Activated T-helper 17 cell treated with anti-CD3 and anti-CD28 coated beads, Interleukin-2, amount 50 U/mL, for 72 hours (primary cell): ENCODE data around the gene FAM221B. TPM values are rescaled to one million over a fixed set of nuclear protein-coding genes. Genes with fewer than 3 reads are reported as not detected.

Source experiments
- ATAC-seq: fragments of 150-1000 bp; cut with Tn5 transposase; replicated peaks from 2 replicates; pipeline ENCODE4 v1.10.0; 2021; ENCODE audit warnings: mild to moderate bottlenecking, moderate library complexity
- H3K27ac Mint-ChIP-seq: one replicate; pipeline ENCODE4 v1.8.0; 2022; ENCODE audit warnings: mixed read lengths
- H3K27me3 Mint-ChIP-seq: one replicate; pipeline ENCODE4 v1.8.0; 2022; ENCODE audit warnings: mixed read lengths
- H3K36me3 Mint-ChIP-seq: one replicate; pipeline ENCODE4 v1.8.0; 2022; ENCODE audit warnings: low read depth, mild to moderate bottlenecking, mixed read lengths
- H3K4me1 Mint-ChIP-seq: one replicate; pipeline ENCODE4 v1.8.0; 2022; ENCODE audit warnings: mixed read lengths
- H3K4me3 Mint-ChIP-seq: one replicate; pipeline ENCODE4 v1.8.0; 2022; ENCODE audit warnings: mild to moderate bottlenecking, mixed read lengths
- H3K9me3 Mint-ChIP-seq: one replicate; pipeline ENCODE4 v1.8.0; 2022; ENCODE audit warnings: mixed read lengths
- total RNA-seq, 2 donors: library from RNA; stranded (reverse); gene quantifications; one replicate each; pipeline ENCODE4 v1.2.3, GENCODE V29; 2022

Gene FAM221B
- total RNA-seq, 2 donors from 2014 or later = not detected

DNA sequence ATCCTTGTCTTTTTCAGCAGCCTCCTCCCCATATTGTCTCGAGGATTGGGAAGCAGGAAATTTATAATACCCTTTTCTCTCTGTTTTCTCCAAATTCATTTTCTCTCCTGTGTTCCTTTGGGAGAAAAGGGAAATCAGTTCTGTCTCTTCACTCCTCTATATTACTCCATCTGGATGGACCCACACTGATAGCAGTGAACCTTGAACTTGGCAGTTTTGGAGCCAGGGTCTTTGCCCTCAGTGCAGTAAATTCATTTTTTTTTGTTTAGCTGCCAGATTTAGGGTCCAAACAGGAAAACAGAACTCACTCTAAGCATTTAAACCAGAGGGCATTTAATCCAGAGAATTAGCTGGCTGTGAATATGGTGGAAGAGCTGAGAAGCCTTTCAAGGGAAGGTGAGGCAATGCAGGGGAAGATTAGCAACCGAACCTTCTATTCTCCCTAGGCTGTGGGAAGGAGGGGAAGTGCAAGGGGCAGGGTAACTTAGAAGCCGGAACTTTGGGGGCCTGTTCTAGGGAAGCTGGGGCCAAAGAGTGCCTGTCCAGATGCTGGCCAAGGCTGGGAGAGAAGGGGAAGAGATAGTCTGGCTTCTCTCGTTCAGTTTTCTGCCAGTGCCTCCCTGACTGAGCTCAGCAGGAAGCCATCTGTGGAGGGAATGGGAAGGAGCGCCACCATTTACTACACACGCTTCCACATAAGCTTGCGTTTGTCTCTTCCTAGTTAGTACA is 53.5 kb downstream of the FAM221B start:
- Mint-ChIP-seq H3K27me3 (no peaks in the 10 kb centered on the region), H3K27ac (peak overlapping the region; percentile 68), H3K4me3 (no peak overlapping the region), H3K4me1 (no peaks in the 10 kb centered on the region), H3K36me3 (peaks cover 23% of the 10 kb centered on the region), H3K9me3 (no peaks in the 10 kb centered on the region)
- no peak for ATAC-seq

GRCh38 chr9:35771943-35772342 is 56.6 kb downstream of the FAM221B start:
- Mint-ChIP-seq H3K27me3 (no peaks in the 10 kb centered on the region), H3K4me1 (no peaks in the 10 kb centered on the region), H3K9me3 (no peaks in the 10 kb centered on the region), H3K4me3 (no peak overlapping the region), H3K36me3 (peaks cover 7% of the 10 kb centered on the region), H3K27ac (no peak overlapping the region)
- ATAC-seq = no peak

- H3K27me3 Mint-ChIP-seq = no peaks in the 10 kb centered on the region
- no peak overlapping the region for H3K4me3 Mint-ChIP-seq
Measured at GRCh38 chr9:35771534-35771933, 57.0 kb downstream of the FAM221B start.

GRCh38 chr9:35771075-35771433 is 57.5 kb downstream of the FAM221B start:
- Mint-ChIP-seq H3K9me3 (no peaks in the 10 kb centered on the region), H3K27ac (no peak overlapping the region), H3K4me3 (no peak overlapping the region), H3K4me1 (no peaks in the 10 kb centered on the region), H3K27me3 (no peaks in the 10 kb centered on the region), H3K36me3 (peaks cover 7% of the 10 kb centered on the region)
- no peak for ATAC-seq

More at GRCh38 chr9:35771534-35771933, 57.0 kb downstream of the FAM221B start:
- Mint-ChIP-seq H3K36me3 (peaks cover 7% of the 10 kb centered on the region), H3K4me1 (no peaks in the 10 kb centered on the region), H3K9me3 (no peaks in the 10 kb centered on the region), H3K27ac (no peak overlapping the region)
- no peak for ATAC-seq

DNA sequence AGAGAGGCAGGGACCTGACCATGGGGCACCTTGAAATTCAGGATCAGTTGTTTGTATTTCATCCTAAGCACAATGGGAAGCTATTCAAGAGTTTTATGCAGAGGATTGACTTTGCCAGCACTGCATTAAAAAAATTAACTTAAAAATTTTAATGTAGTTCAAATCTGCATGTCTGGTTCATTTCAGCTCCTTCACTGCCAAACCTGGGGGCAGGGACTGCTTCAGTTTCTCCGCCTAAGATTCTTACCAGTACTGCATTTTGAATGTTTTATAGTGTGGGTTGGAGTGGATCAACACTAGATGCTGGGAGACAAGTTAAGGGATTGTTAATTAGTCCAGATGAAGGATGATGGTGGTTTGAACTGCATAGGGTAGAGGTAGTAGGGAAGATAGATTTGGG is 58.8 kb downstream of the FAM221B start:
- Mint-ChIP-seq H3K36me3 (peaks cover 3% of the 10 kb centered on the region), H3K27ac (no peak overlapping the region), H3K9me3 (no peaks in the 10 kb centered on the region), H3K4me1 (no peaks in the 10 kb centered on the region), H3K27me3 (no peaks in the 10 kb centered on the region), H3K4me3 (no peak overlapping the region)
- no peak for ATAC-seq

DNA sequence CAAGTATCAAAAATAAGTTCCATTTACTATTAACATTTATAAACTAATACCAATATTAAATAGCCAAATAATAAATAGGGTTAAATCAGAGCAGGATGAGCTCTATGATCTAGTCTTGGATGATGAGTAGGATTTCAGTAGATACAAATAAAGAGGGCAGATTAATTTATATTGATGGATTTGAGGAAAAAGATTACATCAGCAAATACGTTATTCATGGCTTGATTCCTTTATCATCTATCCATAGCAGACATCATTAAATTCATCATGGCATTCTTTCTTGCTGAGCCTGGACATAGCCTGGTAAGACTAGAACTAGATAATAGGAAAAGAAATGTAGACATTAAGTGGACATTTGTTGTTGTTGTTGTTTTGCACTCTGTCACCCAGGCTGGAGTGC is 61.1 kb downstream of the FAM221B start:
- H3K27ac Mint-ChIP-seq = no peak overlapping the region
- no peaks in the 10 kb centered on the region for H3K27me3 Mint-ChIP-seq
- H3K4me3 Mint-ChIP-seq = no peak overlapping the region
- no peaks in the 10 kb centered on the region for H3K36me3 Mint-ChIP-seq
- H3K4me1 Mint-ChIP-seq = no peaks in the 10 kb centered on the region
- no peak for ATAC-seq
- no peaks in the 10 kb centered on the region for H3K9me3 Mint-ChIP-seq

GRCh38 chr9:35766997-35767396 is 61.5 kb downstream of the FAM221B start:
- H3K4me3 Mint-ChIP-seq = no peak overlapping the region
- no peaks in the 10 kb centered on the region for H3K36me3 Mint-ChIP-seq
- H3K4me1 Mint-ChIP-seq = no peaks in the 10 kb centered on the region
- H3K9me3 Mint-ChIP-seq = no peaks in the 10 kb centered on the region
- H3K27ac Mint-ChIP-seq = no peak overlapping the region
- ATAC-seq = no peak
- no peaks in the 10 kb centered on the region for H3K27me3 Mint-ChIP-seq

Other genes starting within 250 kb of the FAM221B start
- 10 to 100 TPM; 23.5 to 39.0 TPM for gene TESK1, start 223.5 kb downstream of the FAM221B start, total RNA-seq
- 10 to 100 TPM in 1 of 2 donors, 1 to 10 TPM in 1; 7.5 to 43.2 TPM for gene CD72, start 210.3 kb downstream of the FAM221B start, total RNA-seq
- 100 to 1,000 TPM in 1 of 2 donors, 10 to 100 TPM in 1; 97.0 to 135 TPM for gene SIT1, start 177.8 kb downstream of the FAM221B start, total RNA-seq
- gene RMRP, start 170.7 kb downstream of the FAM221B start, total RNA-seq = over 10,000 TPM in 1 of 2 donors, 1,000 to 10,000 TPM in 1; 5,785 to 10,768 TPM
- gene CCDC107, start 170.4 kb downstream of the FAM221B start, total RNA-seq = 10 to 100 TPM; 17.5 to 19.8 TPM
- 10 to 100 TPM in 1 of 2 donors, 1 to 10 TPM in 1; 9.4 to 16.1 TPM for gene ARHGEF39, start 163.5 kb downstream of the FAM221B start, total RNA-seq
- gene CA9, start 154.8 kb downstream of the FAM221B start, total RNA-seq = 10 to 100 TPM in 1 of 2 donors, under 1 TPM in 1; 0.89 to 31.7 TPM
- 1 to 10 TPM; 4.1 to 6.2 TPM for gene TPM2, start 138.8 kb downstream of the FAM221B start, total RNA-seq
- gene TLN1, start 96.5 kb downstream of the FAM221B start, total RNA-seq = 100 to 1,000 TPM; 293 to 458 TPM
- 10 to 100 TPM; 23.9 to 40.3 TPM for gene CREB3, start 96.1 kb downstream of the FAM221B start, total RNA-seq
- 10 to 100 TPM; 27.0 to 36.0 TPM for gene GBA2, start 79.5 kb downstream of the FAM221B start, total RNA-seq
- 10 to 100 TPM; 18.9 to 25.6 TPM for gene RGP1, start 79.4 kb downstream of the FAM221B start, total RNA-seq
- not detected for gene MSMP, start 74.5 kb downstream of the FAM221B start, total RNA-seq
- 10 to 100 TPM; 11.1 to 11.6 TPM for gene NPR2, start 37.1 kb downstream of the FAM221B start, total RNA-seq
- gene SPAG8, start 16.5 kb downstream of the FAM221B start, total RNA-seq = under 1 TPM; 0.43 to 0.58 TPM
- 10 to 100 TPM; 27.7 to 38.0 TPM for gene HINT2, start 13.7 kb downstream of the FAM221B start, total RNA-seq
- gene TMEM8B, start 496 bp upstream of the FAM221B start, total RNA-seq = 1 to 10 TPM; 2.4 to 6.8 TPM
- not detected for gene OR13J1, start 41.7 kb upstream of the FAM221B start, total RNA-seq
- gene HRCT1, start 77.5 kb upstream of the FAM221B start, total RNA-seq = not detected
- not detected for gene SPAAR, start 80.8 kb upstream of the FAM221B start, total RNA-seq
- not detected for gene OR2S2, start 129.4 kb upstream of the FAM221B start, total RNA-seq
- gene RECK, start 208.2 kb upstream of the FAM221B start, total RNA-seq = 1 to 10 TPM; 4.2 to 5.4 TPM